ENCODE results near the gene NBDY.
"Not testable (repeated sequence)": the region's sequence is repeated elsewhere in the genome, so short reads cannot be mapped to it uniquely, and the experiment has no call there.

NBDY gene

DNA sequence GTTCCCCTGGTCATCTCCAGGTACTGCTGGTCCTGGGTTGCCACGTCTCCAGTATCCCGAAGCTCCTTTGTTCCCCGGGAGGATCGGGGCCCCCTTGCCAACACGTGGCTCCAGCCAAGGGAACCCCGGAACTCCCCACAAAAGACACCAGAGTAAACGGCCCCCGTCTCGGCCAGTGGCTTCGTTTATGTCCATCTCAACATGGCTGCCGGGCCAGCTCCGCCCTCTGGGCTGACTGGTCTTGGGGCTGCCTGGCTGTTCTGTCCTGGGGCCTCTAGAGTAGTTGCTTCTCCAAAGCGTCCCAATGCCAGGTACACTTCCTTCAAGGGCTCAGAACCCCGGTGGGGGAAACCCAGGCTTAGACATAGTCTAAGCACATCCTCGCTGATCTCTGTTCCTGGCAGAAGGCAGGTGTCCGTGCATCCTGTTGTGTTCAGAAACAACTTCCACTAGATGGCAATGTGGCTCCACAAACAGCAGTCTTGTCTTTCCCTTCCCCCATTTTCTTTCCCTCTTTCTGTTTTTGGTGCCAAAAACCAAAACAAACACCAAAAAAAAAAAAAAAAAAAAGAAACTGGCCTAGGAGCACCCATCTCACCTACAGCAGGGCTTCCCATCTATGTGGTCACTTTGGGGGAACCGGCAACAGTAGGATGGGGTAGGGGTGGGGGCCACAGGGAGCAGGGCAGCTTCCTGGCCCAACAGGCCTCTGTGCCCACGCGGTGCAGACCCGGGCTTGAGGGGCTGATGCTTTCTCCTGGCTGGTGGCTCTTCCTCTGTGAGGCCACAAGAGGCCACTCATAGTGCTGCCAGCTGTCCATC lies 35.3 kb downstream of the NBDY start:
- peak; percentile 49 for DNase-seq (ENCODE audit: low read depth)

DNA sequence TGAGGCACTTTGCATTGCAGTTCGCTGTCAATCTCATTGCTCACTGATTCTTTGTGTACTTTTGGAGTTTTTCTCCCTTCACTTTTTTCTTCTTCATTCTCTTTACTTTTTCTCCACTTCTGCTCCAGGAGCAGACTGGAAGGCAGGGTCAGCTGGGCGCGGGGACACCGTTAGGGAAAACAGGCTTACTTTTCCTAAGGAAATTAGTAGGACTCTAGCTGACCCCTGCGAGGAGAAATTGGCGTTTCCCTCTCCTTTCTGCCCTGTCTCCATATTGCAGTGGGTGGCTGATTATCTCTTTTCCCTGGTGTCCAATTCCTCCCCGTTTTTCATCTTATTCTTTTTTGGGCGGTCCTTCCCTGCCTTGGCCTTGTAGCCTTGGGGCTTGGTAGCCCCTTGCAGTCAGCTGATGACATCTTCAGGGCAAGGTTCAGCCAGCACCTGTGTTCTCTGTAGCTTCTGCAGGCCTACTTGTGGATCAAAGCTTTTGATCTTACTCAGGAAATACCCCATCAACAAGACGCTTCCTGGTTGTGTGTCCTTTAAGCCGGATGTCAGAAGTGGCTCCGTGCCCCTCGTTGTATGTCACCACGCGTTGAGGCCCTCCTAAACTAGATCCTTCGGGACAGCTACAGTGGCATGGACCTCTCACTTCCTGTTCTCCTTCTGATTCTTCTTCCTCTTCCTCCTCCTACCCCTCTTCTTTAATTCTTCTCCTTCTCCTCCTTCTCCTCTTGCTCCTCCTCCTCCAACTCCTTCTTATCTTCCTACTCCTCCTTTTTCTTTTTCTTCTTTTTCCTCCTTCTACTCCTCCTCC lies 36.1 kb downstream of the NBDY start:
- no peak for DNase-seq (ENCODE audit: low read depth)

DNA sequence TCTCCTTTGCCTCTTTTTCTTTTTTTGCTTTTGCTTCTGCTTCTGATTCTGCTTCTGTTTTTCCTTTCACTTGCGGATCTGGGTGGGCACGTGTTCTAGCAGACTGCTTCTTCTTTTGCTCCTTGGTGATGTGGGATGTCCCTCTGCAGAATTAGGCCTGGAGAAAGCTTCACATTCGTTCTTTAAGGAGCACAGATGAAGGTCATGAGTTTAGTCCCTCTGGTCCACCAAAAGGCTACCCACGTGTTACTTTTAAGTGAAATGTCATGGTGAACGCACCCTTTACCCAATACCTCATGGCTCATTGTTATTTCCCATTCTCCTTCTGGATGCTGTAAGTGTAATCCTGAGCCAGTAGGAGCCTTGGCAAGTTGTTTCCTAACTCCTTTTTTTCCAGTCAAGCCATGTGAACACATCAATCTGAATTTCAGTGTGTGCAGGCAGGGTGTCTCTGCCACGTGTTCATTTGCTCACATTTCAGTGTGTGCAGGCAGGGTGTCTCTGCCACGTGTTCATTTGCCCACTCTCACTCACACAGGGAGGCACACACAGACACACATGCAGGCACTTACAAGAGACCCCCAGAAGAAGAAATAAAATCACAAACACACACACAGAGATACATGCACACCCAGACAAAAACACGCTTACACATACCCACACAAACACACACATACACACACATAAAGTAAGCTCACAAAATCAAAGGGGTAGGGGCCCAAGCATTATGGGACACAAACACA lies 36.9 kb downstream of the NBDY start:
- no peak for DNase-seq (ENCODE audit: low read depth)

DNA sequence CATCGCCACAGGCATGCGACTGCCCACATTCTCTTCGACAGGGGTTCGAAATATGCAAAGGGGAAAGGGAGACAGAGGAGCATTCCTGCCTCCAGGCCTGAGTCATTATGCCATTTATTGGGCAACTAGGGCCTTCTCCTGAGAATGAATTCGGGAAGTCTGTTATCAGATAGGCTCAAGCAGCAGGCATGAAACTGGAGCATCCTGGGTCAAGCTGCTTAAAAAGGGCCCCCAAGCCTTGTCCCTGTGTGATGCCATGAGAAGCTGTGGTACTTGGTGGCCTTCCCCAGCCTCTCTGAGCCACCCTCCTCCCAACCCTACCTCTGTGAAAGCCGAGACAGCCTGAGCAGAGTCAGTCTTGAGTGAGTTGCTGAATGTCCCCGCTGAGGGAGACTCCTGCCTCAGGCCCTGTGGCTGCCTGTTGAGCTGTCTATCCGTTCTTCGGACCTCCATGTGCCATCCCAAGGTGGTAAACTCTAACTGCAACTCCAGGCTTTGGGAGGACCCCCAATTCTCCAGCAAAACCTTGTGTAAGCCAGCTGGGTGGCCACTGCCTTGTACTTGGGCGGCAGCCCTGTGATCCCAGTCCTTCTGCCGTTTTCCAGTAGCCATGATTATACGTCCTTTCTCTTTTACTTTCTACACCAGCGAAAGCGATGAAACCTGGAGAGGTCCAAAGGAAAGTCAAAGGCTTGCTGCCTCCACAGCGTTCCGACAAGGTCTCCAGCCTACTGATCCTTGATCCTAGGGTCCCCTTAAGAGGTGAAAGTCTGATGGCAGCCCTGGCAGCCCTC lies 37.7 kb downstream of the NBDY start:
- no peak for DNase-seq (ENCODE audit: low read depth)

DNA sequence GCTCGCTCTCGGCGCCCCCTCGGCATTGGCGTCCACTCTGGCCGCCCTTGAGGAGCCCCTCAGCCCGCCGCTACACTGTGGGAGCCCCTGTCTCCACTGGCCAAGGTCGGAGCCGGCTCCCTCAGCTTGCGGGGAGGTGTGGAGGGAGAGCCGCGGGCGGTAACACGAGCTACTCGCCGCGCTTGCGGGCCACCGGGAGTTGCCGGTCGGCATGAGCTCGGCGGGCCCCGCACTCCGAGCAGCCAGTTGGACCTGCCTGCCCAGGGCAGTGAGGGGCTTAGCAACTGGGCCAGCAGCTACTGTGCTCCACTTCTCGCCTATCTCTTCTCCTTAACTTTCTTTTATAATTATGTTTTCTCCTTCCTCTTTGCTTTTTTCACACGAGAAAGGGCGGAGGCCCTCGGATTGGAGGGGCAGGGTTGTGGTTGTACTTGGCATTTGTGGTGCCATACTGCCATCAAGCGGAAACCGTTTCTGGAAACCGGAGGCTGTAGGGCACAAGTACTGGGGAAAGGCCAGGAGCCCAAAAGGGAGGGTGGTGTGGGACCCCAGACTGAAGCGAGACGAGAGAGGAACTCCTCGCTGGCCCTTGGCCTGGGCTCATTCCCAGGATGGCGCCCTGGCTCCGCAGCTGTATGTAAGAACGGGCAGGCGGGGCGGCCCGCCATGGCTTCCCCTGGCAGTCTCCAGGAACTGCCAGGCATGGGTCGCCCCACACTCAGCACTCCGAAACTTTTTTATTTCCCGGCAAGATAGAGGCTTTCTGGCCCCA lies 38.5 kb downstream of the NBDY start:
- not testable (repeated sequence) for DNase-seq (ENCODE audit: low read depth)

DNA sequence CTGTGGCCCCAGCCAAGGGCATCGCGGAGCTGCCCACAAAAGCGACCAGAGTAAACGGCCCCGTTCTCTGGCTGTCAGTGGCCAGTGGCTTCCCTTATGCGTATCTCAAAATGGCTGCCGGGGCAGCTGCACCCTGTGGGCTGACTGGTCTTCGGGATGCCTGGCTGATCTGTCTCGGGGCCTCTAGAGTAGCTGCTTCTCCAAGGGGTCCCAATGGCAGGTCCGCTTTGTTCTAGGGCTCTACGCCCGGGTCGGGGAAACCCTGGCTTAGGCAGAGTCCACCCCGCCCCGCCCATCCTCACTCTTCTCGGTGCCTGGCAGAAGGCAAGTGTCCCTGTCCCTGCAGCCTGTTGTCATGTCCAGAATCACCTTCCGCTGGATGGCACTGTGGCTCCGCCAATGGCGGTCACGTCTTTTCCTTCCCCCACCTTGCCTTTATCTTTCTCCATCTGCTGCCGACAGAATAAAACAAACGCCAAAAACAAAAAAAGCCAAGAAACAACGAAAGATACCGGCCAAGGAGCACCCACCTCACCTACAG lies 39.1 kb downstream of the NBDY start:
- not testable (repeated sequence) for DNase-seq (ENCODE audit: low read depth)

DNA sequence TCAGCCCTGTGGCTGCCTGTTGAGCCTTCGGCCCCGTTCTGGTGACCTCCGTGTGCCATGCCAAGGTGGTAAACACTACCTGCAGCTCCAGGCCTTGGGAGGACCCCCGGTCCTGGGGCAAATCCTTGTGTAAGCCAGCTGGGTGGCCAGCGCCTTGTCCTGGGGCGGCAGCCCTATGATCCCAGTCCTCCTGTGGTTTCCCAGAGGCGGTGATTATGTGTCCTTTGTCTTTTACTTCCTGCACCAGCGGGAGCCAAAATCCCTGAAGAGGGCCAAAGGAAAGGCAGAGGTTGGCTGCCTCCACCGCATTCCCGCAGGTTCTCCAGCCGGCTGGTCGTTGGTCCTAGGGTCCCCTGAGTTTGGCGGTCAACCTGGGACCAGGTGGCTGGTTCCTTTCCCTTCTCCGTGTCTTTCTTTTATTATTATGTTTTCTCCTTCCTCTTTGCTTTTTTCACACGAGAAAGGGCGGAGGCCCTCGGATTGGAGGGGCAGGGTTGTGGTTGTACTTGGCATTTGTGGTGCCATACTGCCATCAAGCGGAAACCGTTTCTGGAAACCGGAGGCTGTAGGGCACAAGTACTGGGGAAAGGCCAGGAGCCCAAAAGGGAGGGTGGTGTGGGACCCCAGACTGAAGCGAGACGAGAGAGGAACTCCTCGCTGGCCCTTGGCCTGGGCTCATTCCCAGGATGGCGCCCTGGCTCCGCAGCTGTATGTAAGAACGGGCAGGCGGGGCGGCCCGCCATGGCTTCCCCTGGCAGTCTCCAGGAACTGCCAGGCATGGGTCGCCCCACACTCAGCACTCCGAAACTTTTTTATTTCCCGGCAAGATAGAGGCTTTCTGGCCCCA lies 43.9 kb downstream of the NBDY start:
- not testable (repeated sequence) for DNase-seq (ENCODE audit: low read depth)

DNA sequence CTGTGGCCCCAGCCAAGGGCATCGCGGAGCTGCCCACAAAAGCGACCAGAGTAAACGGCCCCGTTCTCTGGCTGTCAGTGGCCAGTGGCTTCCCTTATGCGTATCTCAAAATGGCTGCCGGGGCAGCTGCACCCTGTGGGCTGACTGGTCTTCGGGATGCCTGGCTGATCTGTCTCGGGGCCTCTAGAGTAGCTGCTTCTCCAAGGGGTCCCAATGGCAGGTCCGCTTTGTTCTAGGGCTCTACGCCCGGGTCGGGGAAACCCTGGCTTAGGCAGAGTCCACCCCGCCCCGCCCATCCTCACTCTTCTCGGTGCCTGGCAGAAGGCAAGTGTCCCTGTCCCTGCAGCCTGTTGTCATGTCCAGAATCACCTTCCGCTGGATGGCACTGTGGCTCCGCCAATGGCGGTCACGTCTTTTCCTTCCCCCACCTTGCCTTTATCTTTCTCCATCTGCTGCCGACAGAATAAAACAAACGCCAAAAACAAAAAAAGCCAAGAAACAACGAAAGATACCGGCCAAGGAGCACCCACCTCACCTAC lies 44.5 kb downstream of the NBDY start:
- DNase-seq (ENCODE audit: low read depth) = not testable (repeated sequence)

DNA sequence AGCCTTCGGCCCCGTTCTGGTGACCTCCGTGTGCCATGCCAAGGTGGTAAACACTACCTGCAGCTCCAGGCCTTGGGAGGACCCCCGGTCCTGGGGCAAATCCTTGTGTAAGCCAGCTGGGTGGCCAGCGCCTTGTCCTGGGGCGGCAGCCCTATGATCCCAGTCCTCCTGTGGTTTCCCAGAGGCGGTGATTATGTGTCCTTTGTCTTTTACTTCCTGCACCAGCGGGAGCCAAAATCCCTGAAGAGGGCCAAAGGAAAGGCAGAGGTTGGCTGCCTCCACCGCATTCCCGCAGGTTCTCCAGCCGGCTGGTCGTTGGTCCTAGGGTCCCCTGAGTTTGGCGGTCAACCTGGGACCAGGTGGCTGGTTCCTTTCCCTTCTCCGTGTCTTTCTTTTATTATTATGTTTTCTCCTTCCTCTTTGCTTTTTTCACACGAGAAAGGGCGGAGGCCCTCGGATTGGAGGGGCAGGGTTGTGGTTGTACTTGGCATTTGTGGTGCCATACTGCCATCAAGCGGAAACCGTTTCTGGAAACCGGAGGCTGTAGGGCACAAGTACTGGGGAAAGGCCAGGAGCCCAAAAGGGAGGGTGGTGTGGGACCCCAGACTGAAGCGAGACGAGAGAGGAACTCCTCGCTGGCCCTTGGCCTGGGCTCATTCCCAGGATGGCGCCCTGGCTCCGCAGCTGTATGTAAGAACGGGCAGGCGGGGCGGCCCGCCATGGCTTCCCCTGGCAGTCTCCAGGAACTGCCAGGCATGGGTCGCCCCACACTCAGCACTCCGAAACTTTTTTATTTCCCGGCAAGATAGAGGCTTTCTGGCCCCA lies 49.3 kb downstream of the NBDY start:
- not testable (repeated sequence) for DNase-seq (ENCODE audit: low read depth)

DNA sequence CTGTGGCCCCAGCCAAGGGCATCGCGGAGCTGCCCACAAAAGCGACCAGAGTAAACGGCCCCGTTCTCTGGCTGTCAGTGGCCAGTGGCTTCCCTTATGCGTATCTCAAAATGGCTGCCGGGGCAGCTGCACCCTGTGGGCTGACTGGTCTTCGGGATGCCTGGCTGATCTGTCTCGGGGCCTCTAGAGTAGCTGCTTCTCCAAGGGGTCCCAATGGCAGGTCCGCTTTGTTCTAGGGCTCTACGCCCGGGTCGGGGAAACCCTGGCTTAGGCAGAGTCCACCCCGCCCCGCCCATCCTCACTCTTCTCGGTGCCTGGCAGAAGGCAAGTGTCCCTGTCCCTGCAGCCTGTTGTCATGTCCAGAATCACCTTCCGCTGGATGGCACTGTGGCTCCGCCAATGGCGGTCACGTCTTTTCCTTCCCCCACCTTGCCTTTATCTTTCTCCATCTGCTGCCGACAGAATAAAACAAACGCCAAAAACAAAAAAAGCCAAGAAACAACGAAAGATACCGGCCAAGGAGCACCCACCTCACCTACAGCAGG lies 50.0 kb downstream of the NBDY start:
- not testable (repeated sequence) for DNase-seq (ENCODE audit: low read depth)

DNA sequence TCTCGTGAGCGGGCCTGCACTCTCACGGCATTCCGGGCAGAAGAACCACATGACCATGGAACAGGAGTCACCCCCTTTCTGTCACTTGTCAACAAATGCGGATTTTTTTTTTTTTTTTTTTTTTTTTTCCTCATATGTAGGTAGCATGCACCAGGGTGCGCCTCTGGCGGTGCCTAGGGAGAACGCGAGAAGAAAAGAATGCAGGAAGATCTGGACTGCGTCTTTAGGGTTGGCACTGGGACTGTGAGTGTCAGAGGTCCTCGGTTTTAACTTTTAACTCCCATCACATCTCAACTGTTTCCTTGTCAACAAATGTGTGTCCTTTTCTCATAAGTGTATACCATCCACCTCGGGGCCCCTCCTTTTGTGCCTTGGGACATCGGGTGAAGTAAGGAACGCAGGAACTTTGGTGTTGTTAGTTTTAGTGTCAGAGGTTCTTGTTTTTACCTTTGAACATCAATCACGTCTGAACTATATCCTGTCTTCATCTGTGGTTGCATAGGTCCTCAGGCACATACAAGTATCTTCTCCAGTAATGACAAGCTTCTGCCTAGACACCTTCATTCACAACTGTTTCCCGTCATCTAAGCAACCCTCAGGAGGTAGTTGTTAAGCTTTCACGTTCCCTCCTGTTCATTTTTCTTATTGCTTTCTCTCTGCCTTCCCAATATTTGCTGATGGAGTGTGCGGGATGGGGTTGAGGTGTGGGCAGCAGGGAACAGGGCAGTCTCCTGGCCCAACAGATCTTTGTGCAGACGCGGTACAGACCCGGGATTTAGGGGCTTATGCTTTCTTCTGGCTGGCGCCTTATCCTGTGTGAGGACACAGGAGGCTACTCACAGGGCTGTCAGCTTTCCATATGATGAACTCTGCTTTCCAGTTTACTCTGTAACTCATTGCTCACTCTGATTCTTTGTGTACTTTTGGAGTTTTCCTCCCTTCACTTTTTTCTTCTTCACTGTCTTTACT lies 51.9 kb downstream of the NBDY start:
- DNase-seq (ENCODE audit: low read depth) = not testable (repeated sequence)

DNA sequence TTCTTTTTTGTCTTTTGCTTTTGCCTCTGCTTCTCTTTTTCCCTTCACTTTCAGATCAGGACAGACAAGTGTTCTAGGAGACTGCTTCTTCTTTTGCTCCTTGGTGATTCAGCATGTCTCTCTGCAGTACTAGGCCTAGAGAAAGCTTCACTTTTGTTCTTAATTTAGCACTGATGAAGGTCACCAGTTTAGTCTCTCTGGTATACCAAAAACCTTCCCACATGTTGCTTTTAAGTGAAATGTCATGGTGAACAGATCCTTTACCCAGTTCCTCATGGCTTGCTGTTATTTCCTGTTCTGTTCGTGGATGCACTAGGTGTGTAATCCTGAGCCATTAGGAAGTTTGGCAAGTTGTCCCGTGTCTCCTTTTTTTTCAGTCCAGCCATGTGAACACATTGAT lies 53.3 kb downstream of the NBDY start:
- no peak for DNase-seq (ENCODE audit: low read depth)

DNA sequence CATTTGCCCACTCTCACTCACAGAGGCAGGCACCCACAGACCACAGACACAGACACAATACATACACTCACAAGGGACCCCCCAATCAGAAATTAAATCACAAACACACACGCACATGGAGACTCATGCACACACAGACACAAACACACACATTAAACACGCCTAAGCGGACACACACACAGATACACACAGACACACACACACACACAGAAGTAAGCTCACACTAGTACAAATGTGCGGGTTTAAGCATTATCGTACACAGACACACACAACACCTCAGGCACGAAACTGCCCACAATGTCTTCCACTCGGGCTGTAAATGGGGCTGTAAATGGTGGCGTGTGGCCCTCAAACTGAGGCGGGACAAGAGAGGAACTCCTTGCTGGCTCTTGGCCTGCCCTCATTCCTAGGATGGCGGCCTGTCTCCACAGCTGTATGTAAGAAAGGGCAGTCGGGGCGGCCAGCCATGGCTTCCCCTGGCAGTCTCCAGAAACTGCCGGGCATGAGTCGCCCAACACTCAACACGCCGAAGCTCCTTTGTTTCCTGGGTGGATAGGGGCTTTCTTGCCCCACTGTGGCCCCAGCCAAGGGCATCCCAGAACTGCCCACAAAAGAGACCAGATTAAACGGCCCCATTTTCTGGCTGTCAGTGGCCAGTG lies 53.9 kb downstream of the NBDY start:
- DNase-seq (ENCODE audit: low read depth) = no peak

DNA sequence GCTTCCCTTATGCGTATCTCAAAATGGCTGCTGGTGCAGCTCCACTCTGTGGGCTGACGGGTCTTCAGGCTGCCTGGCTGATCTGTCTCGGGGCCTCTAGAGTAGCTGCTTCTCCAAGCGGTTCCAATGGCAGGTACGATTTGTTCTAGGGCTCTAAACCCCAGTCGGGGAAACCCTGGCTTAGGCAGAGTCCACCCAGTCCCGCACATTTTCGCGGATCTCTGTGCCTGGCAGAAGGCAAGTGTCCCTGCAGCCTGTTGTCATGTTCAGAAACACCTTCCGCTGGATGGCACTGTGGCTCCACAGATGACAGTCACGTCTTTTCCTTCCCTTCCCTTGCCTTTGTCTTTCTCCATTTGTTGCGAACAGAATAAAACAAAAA lies 54.4 kb downstream of the NBDY start:
- DNase-seq (ENCODE audit: low read depth) = no peak

DNA sequence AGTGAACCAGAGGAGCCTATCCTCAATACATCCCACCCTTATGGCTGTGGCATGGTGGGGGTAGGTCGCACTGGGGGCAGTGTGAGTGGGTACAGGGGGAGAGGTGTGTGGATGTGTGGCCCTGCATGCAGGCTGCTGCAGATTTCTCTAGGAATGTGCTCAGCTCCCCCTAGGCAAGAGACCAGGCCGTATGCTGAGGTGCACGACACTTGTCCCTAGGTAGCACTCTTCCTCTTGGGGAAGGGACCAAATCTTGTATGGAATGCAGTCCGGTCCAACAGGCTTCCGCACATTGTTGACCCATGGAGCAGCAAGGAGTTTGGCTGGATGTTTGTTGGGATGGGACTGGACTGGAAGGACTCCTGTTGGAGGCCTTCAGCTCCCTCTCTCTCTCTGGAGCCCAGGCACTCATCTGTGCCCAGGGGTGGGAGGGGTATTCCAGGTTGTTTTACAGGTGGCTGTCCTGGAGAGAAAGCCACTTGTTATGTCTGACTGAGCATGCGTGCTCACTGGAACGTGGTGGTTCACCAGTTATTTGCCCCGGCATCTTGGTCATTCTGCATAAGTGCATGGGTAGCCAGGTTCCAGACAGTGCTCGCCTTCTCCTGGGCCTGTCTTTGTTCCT lies 55.1 kb downstream of the NBDY start:
- no peak for DNase-seq (ENCODE audit: low read depth)

DNA sequence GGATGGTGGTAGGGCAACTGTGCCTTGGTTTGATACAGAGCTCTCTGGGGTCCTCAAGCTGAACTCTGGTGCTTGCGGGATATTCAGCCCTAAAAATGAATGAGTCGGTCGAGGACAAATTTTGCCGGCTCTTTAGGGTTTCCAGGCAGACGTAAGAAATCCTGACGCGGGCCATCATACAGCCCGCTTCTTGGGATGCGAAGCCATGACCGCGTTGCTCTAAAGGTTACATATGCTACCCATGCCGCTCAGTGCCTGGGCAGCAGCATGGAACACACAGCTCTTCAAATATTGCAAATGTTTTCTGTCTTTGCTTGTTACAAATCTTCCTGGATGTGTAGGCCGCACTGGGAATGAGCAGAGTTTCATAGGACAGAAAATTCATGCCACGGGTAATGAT lies 55.6 kb downstream of the NBDY start:
- DNase-seq (ENCODE audit: low read depth) = no peak

Data from stimulated activated CD8-positive, alpha-beta memory T cell treated with anti-CD3 and anti-CD28 coated beads, Interleukin-12 subunit alpha, Interleukin-12 subunit beta, amount 100 ng/mL, for 1 hour (primary cell).